ENCODE data around the gene PPP1R9A. TPM values are rescaled to one million over a fixed set of nuclear protein-coding genes. Genes with fewer than 3 reads are reported as not detected.

Gene PPP1R9A
- total RNA-seq, 1 donor from 2014 or later: 1.3 TPM

- no peak for ATAC-seq (ENCODE audit: low read depth)
- no peak for TF ChIP-seq CTCF (IDR thresholded peaks at IDR 0.05)
- H3K27ac Mint-ChIP-seq: no peak overlapping the region
- no peak overlapping the region for H3K4me3 Mint-ChIP-seq
- no peak for DNase-seq
- ChIA-PET POLR2A (no interaction called here), CTCF (no interaction called here)
- no peaks in the 10 kb centered on the region for H3K9me3 Mint-ChIP-seq
- no peaks in the 10 kb centered on the region for H3K27me3 Mint-ChIP-seq
- peaks cover 17% of the 10 kb centered on the region for H3K4me1 Mint-ChIP-seq
- no peaks in the 10 kb centered on the region for H3K36me3 Mint-ChIP-seq (ENCODE audit: low read depth)
- intact Hi-C loops (cut with micrococcal nuclease): no loop called here
Observed at GRCh38 chr7:94923412-94923811, 16.0 kb downstream of the PPP1R9A start.

- no peaks in the 10 kb centered on the region for H3K36me3 Mint-ChIP-seq (ENCODE audit: low read depth)
- TF ChIP-seq CTCF (IDR thresholded peaks at IDR 0.05): no peak
- intact Hi-C loops (cut with micrococcal nuclease): no loop called here
- no peak for ATAC-seq (ENCODE audit: low read depth)
- H3K4me3 Mint-ChIP-seq: no peak overlapping the region
- ChIA-PET POLR2A (no interaction called here), CTCF (no interaction called here)
- H3K9me3 Mint-ChIP-seq: no peaks in the 10 kb centered on the region
- no peaks in the 10 kb centered on the region for H3K27me3 Mint-ChIP-seq
- DNase-seq: no peak
- H3K4me1 Mint-ChIP-seq: peaks cover 9% of the 10 kb centered on the region
- H3K27ac Mint-ChIP-seq: no peak overlapping the region
Observed at GRCh38 chr7:94928168-94928707, 20.8 kb downstream of the PPP1R9A start.

GRCh38 chr7:94933256-94933990, 26.0 kb downstream of the PPP1R9A start:
- no peak for TF ChIP-seq CTCF (IDR thresholded peaks at IDR 0.05)
- Mint-ChIP-seq H3K27ac (no peak overlapping the region), H3K27me3 (no peaks in the 10 kb centered on the region), H3K9me3 (no peaks in the 10 kb centered on the region), H3K4me3 (no peak overlapping the region), H3K4me1 (no peaks in the 10 kb centered on the region), H3K36me3 (ENCODE audit: low read depth) (no peaks in the 10 kb centered on the region)
- ChIA-PET CTCF (no interaction called here), POLR2A (no interaction called here)
- intact Hi-C loops (cut with micrococcal nuclease): no loop called here
- no peak for DNase-seq
- no peak for ATAC-seq (ENCODE audit: low read depth)

GRCh38 chr7:94939395-94939794, 32.0 kb downstream of the PPP1R9A start:
- ATAC-seq (ENCODE audit: low read depth) (no peak), DNase-seq (no peak)
- CTCF ChIA-PET: no interaction called here
- intact Hi-C loops (cut with micrococcal nuclease): no loop called here
- H3K9me3 Mint-ChIP-seq: no peaks in the 10 kb centered on the region
- no peaks in the 10 kb centered on the region for H3K36me3 Mint-ChIP-seq (ENCODE audit: low read depth)
- no peaks in the 10 kb centered on the region for H3K27me3 Mint-ChIP-seq
- H3K4me1 Mint-ChIP-seq: no peaks in the 10 kb centered on the region
- POLR2A ChIA-PET: no interaction called here
- no peak for TF ChIP-seq CTCF (IDR thresholded peaks at IDR 0.05)
- H3K27ac Mint-ChIP-seq: no peak overlapping the region
- no peak overlapping the region for H3K4me3 Mint-ChIP-seq

- ATAC-seq (ENCODE audit: low read depth): no peak
- DNase-seq: no peak
- POLR2A ChIA-PET: no interaction called here
- no peaks in the 10 kb centered on the region for H3K36me3 Mint-ChIP-seq (ENCODE audit: low read depth)
- H3K4me1 Mint-ChIP-seq: no peaks in the 10 kb centered on the region
- H3K9me3 Mint-ChIP-seq: no peaks in the 10 kb centered on the region
- CTCF ChIA-PET: no interaction called here
- H3K27me3 Mint-ChIP-seq: no peaks in the 10 kb centered on the region
- TF ChIP-seq CTCF (IDR thresholded peaks at IDR 0.05): no peak
- no peak overlapping the region for H3K27ac Mint-ChIP-seq
- no peak overlapping the region for H3K4me3 Mint-ChIP-seq
- intact Hi-C loops (cut with micrococcal nuclease): no loop called here
Observed at GRCh38 chr7:94940241-94940640, 32.8 kb downstream of the PPP1R9A start.

Measured in activated B cell treated with CpG ODN at 0.5 μM for 24 hours (primary cell).